Common myeloid progenitor, CD34-positive (primary cell): ENCODE measurements around the gene SLC27A6.

Source experiments
- CTCF ChIA-PET: fragments of 350-600 bp; sonication (Branson Sonifier 250); formaldehyde crosslinking; loops from one replicate; lab custom pipeline; 2021; ENCODE audit warnings: antibody characterized with exemption; lab: Charles Lee
- POLR2A ChIA-PET: fragments of 350-600 bp; sonication (Branson Sonifier 250); formaldehyde crosslinking; loops from one replicate; lab custom pipeline; 2021; ENCODE audit warnings: antibody characterized with exemption; lab: Charles Lee
- DNase-seq, 3 donors: peaks; one replicate each; pipeline versions ENCODE4 v3.0.0 to v3.0.0-alpha.2; 2013
- H3K27ac ChIP-seq, 2 experiments: 1 replicate in 1 of 2; 2 replicates in 1 of 2; pipeline ENCODE4 v1.7.0; 2013; ENCODE audit warnings: inconsistent platforms in 2 of 2, low read length in 2 of 2, mild to moderate bottlenecking in 2 of 2, low read depth in 1 of 2, moderate library complexity in 1 of 2; ENCODE audit not compliant: severe bottlenecking in 2 of 2, insufficient read depth in 1 of 2, poor library complexity in 1 of 2
- H3K27me3 ChIP-seq, 5 experiments: replicated peaks in 2 of 5; 1 replicate in 3 of 5; 2 replicates in 2 of 5; pipeline versions ENCODE4 v1.6.1 to v1.7.0; 2013; ENCODE audit warnings: low read length in 4 of 5, mild to moderate bottlenecking in 2 of 5, moderate library complexity in 2 of 5, inconsistent platforms in 1 of 5; ENCODE audit not compliant: insufficient read depth in 5 of 5, control insufficient read depth in 4 of 5
- H3K36me3 ChIP-seq, 4 experiments: 1 replicate in 2 of 4; 2 replicates in 2 of 4; pipeline versions ENCODE4 v1.6.1 to v1.7.0; 2013; ENCODE audit warnings: low read length in 3 of 4, control low read depth in 1 of 4, mild to moderate bottlenecking in 1 of 4; ENCODE audit not compliant: control insufficient read depth in 4 of 4, insufficient read depth in 4 of 4
- H3K4me1 ChIP-seq, 4 experiments: 1 replicate in 3 of 4; 2 replicates in 1 of 4; pipeline versions ENCODE4 v1.6.1 to v1.7.1; 2013; ENCODE audit warnings: low read length in 3 of 4, mild to moderate bottlenecking in 3 of 4, control low read depth in 1 of 4, inconsistent platforms in 1 of 4, moderate library complexity in 1 of 4; ENCODE audit not compliant: control insufficient read depth in 4 of 4, insufficient read depth in 4 of 4; ENCODE audit errors: control extremely low read depth in 1 of 4
- H3K4me3 ChIP-seq, 7 experiments: 1 replicate in 4 of 7; 2 replicates in 3 of 7; pipeline versions ENCODE4 v1.5.1 to v1.7.0; 2013; ENCODE audit warnings: mild to moderate bottlenecking in 7 of 7, low read length in 6 of 7, moderate library complexity in 6 of 7, inconsistent platforms in 2 of 7, low read depth in 2 of 7, control low read depth in 1 of 7; ENCODE audit not compliant: insufficient read depth in 4 of 7, control insufficient read depth in 1 of 7; ENCODE audit errors: extremely low read depth in 1 of 7
- H3K9me3 ChIP-seq, 5 experiments: 1 replicate in 4 of 5; 2 replicates in 1 of 5; pipeline versions ENCODE4 v1.6.1 to v1.7.1; 2013; ENCODE audit warnings: low read length in 4 of 5, mild to moderate bottlenecking in 2 of 5, inconsistent platforms in 1 of 5, low read depth in 1 of 5, moderate library complexity in 1 of 5; ENCODE audit not compliant: control insufficient read depth in 4 of 5, insufficient read depth in 2 of 5; ENCODE audit errors: control extremely low read depth in 1 of 5
- WGBS: methylation state at CpG from one replicate; pipeline ENCODE4 v1.1.5; 2013; ENCODE audit not compliant: insufficient coverage; 5-methylcytosine and 5-hydroxymethylcytosine counted together

Gene SLC27A6

DNA sequence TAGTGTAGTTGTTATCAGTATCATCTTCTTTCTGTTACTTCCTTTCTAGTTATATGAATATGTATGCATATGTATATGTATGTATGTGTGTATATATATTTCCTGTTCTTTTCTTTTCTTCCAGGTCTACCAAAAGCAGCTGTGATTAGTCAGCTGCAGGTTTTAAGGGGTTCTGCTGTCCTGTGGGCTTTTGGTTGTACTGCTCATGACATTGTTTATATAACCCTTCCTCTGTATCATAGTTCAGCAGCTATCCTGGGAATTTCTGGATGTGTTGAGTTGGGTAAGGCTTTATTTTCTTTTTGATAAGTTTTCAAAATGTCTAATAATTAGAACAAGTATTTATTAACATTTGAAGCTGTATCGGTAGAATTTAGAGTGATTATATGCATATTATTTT lies 23.2 kb downstream of the SLC27A6 start:
- ChIA-PET POLR2A (no interaction called here), CTCF (no interaction called here)
- no CpG with 5 or more reads among the region's 1 CpG for WGBS
- no peak overlapping the region for H3K27ac ChIP-seq
- H3K4me1 ChIP-seq: no peaks in the 10 kb centered on the region
- no peak for DNase-seq
- H3K4me3 ChIP-seq: no peak overlapping the region
- H3K9me3 ChIP-seq: no peaks in the 10 kb centered on the region
- H3K36me3 ChIP-seq: no peaks in the 10 kb centered on the region
- no peaks in the 10 kb centered on the region for H3K27me3 ChIP-seq

- H3K36me3 ChIP-seq: no peaks in the 10 kb centered on the region
- ChIA-PET CTCF (interaction anchor here (1.9 kb wide), 1 partner anchor 9 kb away, joined by 4 read pairs; no protein-coding TSS in a partner anchor), POLR2A (no interaction called here)
- 0% methylated on average over 2 of the region's 5 CpGs for WGBS
- H3K27ac ChIP-seq: no peak overlapping the region
- no peaks in the 10 kb centered on the region for H3K4me1 ChIP-seq
- no peak overlapping the region for H3K4me3 ChIP-seq
- H3K27me3 ChIP-seq: peaks cover 0 to 2% (median 0%) of the 10 kb centered on the region in 5 experiments
- H3K9me3 ChIP-seq: no peaks in the 10 kb centered on the region
- DNase-seq: peak; percentile 6 to 60 (median 59)
Observed at GRCh38 chr5:129001841-129002526, 36.7 kb downstream of the SLC27A6 start.

- no peaks in the 10 kb centered on the region for H3K4me1 ChIP-seq
- H3K27me3 ChIP-seq: peaks cover 0 to 2% (median 0%) of the 10 kb centered on the region in 5 experiments
- ChIA-PET CTCF (interaction anchor here (1.9 kb wide), 1 partner anchor 9 kb away, joined by 4 read pairs; no protein-coding TSS in a partner anchor), POLR2A (no interaction called here)
- H3K36me3 ChIP-seq: no peaks in the 10 kb centered on the region
- no peaks in the 10 kb centered on the region for H3K9me3 ChIP-seq
- WGBS: no CpG with 5 or more reads among the region's 2 CpGs
- H3K4me3 ChIP-seq: no peak overlapping the region
- DNase-seq: no peak
- H3K27ac ChIP-seq: no peak overlapping the region
Observed at GRCh38 chr5:129002527-129002842, 37.2 kb downstream of the SLC27A6 start.

GRCh38 chr5:129003232-129003631 lies 37.9 kb downstream of the SLC27A6 start:
- WGBS: 100% methylated on average over 2 of the region's 2 CpGs
- ChIA-PET POLR2A (no interaction called here), CTCF (interaction anchor here (0.7 to 1.9 kb wide), 2 partner anchors 10 to 328 kb away, joined by 4 read pairs; no protein-coding TSS in a partner anchor)
- Histone ChIP-seq H3K4me3 (no peak overlapping the region), H3K9me3 (no peaks in the 10 kb centered on the region), H3K27ac (no peak overlapping the region), H3K27me3 (peaks cover 0 to 2% (median 0%) of the 10 kb centered on the region in 5 experiments), H3K4me1 (no peaks in the 10 kb centered on the region), H3K36me3 (no peaks in the 10 kb centered on the region)
- peak in 1 of 3 donors; percentile 6 for DNase-seq

- POLR2A ChIA-PET: no interaction called here
- no peak overlapping the region for H3K4me3 ChIP-seq
- H3K4me1 ChIP-seq: no peaks in the 10 kb centered on the region
- peaks cover 0 to 1% (median 0%) of the 10 kb centered on the region in 5 experiments for H3K9me3 ChIP-seq
- DNase-seq: no peak
- CTCF ChIA-PET: no interaction called here
- 100% methylated on average over 3 of the region's 4 CpGs for WGBS
- H3K27me3 ChIP-seq: no peaks in the 10 kb centered on the region
- H3K27ac ChIP-seq: no peak overlapping the region
- H3K36me3 ChIP-seq: no peaks in the 10 kb centered on the region
Observed at GRCh38 chr5:129014185-129014584, 48.9 kb downstream of the SLC27A6 start.

DNA sequence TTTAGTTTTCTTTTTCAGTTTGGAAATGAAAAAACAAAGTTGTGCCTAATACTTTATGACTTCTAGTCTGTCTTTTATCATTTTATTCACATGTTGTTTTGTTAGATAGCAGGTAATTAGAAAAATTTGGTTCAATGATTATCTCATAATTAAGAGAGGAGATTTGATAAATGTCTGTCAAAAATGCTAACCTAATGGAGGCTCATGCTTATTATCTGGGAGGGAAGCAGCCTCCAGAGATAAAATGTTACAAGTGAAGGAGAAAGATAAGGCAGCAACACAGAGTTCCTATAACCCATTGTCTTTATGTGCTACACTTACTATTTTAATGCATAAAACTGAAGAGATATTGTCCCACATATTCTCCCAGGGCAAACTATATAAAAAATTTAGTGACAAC lies 53.5 kb downstream of the SLC27A6 start:
- POLR2A ChIA-PET: no interaction called here
- H3K9me3 ChIP-seq: peaks cover 0 to under 1% (median 0%) of the 10 kb centered on the region in 5 experiments

GRCh38 chr5:129019401-129019908 lies 54.2 kb downstream of the SLC27A6 start:
- H3K9me3 ChIP-seq: no peaks in the 10 kb centered on the region
- WGBS: no CpG with 5 or more reads among the region's 4 CpGs
- H3K27me3 ChIP-seq: no peaks in the 10 kb centered on the region
- ChIA-PET CTCF (no interaction called here), POLR2A (no interaction called here)
- no peaks in the 10 kb centered on the region for H3K4me1 ChIP-seq
- no peak overlapping the region for H3K27ac ChIP-seq
- no peaks in the 10 kb centered on the region for H3K36me3 ChIP-seq
- no peak for DNase-seq
- H3K4me3 ChIP-seq: no peak overlapping the region

More for the DNA sequence above, 53.5 kb downstream of the SLC27A6 start:
- H3K36me3 ChIP-seq: no peaks in the 10 kb centered on the region
- DNase-seq: peak in 1 of 3 donors; percentile 5
- no peak overlapping the region for H3K27ac ChIP-seq
- H3K4me1 ChIP-seq: no peaks in the 10 kb centered on the region
- H3K27me3 ChIP-seq: no peaks in the 10 kb centered on the region
- H3K4me3 ChIP-seq: peak overlapping the region in 1 of 7 experiments; percentile 28
- CTCF ChIA-PET: no interaction called here
